Prostate gland (tissue), 2 donors: ENCODE measurements around the gene YTHDF1. TPM values are rescaled to one million over a fixed set of nuclear protein-coding genes. Genes with fewer than 3 reads are reported as not detected.

Experiments used
- DNase-seq: peaks from one replicate; pipeline ENCODE4 v3.0.0-alpha.2; 2019; ENCODE audit warnings: low spot score
- H3K27ac ChIP-seq, 2 donors: fragments of 200-600 bp; sonication (generic); 2 replicates each; pipeline ENCODE4 v1.5.1; 2017 to 2019
- H3K27me3 ChIP-seq: fragments of 200-600 bp; sonication (generic); replicated peaks from 2 replicates; pipeline ENCODE4 v1.5.1; 2019; ENCODE audit not compliant: insufficient read depth
- H3K36me3 ChIP-seq, 2 donors: fragments of 200-600 bp; sonication (generic); 1 replicate in 1 of 2; 2 replicates in 1 of 2; pipeline versions ENCODE4 v1.5.1 to v1.8.1; 2017 to 2019
- H3K4me1 ChIP-seq: fragments of 200-600 bp; sonication (generic); replicated peaks from 2 replicates; pipeline ENCODE4 v1.5.1; 2019
- H3K4me3 ChIP-seq, 2 donors: fragments of 200-600 bp; sonication (generic); 2 replicates each; pipeline ENCODE4 v1.5.1; 2017 to 2019
- H3K9me3 ChIP-seq: fragments of 200-600 bp; sonication (generic); 2 replicates; pipeline ENCODE4 v1.5.1; 2017
- POLR2A ChIP-seq: fragments of 450-650 bp; IDR thresholded peaks from one replicate; pipeline ENCODE4 v1.6.1; 2016; ENCODE audit warnings: antibody characterized with exemption, mild to moderate bottlenecking
- POLR2AphosphoS5 ChIP-seq: sonication (generic); formaldehyde crosslinking; IDR thresholded peaks from one replicate; pipeline ENCODE4 v1.6.1; 2017; ENCODE audit warnings: antibody characterized with exemption
- WGBS: methylation state at CpG from one replicate; pipeline ENCODE4 v1.1.5; 2018; 5-methylcytosine and 5-hydroxymethylcytosine counted together
- intact Hi-C: fragments of 100-400 bp; cut with DNase I; formaldehyde crosslinking; loops from one replicate; pipeline ENCODE4 v1.14.2; 2022
- total RNA-seq, 2 donors: library from RNA; depleted of rRNA; stranded (reverse); fragments of >200 nt; gene quantifications; one replicate each; pipeline ENCODE4 v1.1.0, GENCODE V29; 2016
- TF ChIP-seq, protein P1 (sequence below), 4 experiments: fragments of 200-600 bp in 2 of 4; fragments of 450-650 bp in 2 of 4; sonication (generic) in 2 of 4; IDR thresholded peaks; 1 replicate in 3 of 4; 2 replicates in 1 of 4; pipeline ENCODE4 v1.5.1; 2016 to 2019; ENCODE audit warnings: antibody characterized with exemption in 4 of 4, mild to moderate bottlenecking in 2 of 4, moderate library complexity in 2 of 4

Gene YTHDF1
- total RNA-seq, 2 donors from 2014 or later: 28.8 to 46.0 TPM

DNA sequence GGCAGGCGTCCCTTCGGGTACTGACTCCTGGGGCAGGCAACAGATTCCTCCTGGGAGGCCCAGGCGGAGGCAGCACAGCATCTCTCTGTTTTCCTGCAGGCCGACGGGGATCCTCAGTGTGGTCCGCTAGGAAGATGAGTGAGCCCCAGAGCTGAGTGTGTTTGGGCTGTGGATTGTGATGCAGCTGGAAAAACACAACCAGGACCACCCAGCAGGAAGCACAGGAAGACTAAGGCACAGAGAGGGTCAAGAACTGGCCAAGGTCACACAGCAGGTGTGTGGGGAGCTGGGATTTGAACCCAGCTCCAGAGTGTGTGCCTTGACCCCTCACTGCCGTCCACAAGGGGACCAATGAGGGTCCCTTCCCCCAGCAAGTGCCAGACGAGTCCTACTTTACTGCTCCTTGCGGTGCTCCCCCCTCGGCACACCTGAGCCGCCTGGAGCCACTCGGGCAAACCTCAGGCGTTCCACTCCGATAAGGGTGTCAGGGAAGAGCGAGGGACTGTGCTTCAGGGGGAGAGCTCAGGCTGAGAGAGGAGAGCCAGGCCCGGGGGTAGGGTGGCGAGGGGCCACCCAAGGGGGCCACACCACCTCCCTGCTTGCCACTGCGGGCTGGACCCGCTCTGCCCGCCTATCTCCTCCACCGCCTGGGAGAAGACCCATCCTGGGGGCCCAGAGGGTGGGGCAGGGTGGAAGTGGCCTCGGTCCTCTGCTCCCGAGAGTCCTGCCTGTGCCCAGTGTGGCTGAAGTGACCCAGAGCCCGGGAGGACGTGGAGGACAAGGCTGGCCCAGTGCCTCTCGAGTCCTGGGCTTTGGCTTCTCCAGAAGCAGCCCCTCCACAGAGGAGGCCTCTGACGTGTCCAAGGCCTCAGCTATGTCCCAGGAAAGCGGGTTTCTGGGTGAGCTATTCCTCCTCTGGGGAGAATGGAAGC lies 63.3 kb downstream of the YTHDF1 start:
- no peak for DNase-seq
- no peak overlapping the region for H3K4me3 ChIP-seq
- intact Hi-C loops: no loop called here
- peaks cover 21% of the 10 kb centered on the region for H3K27me3 ChIP-seq
- no peaks in the 10 kb centered on the region for H3K36me3 ChIP-seq
- 73% methylated on average over 28 of the region's 28 CpGs for WGBS
- no peaks in the 10 kb centered on the region for H3K9me3 ChIP-seq
- no peaks in the 10 kb centered on the region for H3K4me1 ChIP-seq
- TF ChIP-seq POLR2A (no peak), POLR2AphosphoS5 (no peak)
- TF ChIP-seq, protein P1, sequence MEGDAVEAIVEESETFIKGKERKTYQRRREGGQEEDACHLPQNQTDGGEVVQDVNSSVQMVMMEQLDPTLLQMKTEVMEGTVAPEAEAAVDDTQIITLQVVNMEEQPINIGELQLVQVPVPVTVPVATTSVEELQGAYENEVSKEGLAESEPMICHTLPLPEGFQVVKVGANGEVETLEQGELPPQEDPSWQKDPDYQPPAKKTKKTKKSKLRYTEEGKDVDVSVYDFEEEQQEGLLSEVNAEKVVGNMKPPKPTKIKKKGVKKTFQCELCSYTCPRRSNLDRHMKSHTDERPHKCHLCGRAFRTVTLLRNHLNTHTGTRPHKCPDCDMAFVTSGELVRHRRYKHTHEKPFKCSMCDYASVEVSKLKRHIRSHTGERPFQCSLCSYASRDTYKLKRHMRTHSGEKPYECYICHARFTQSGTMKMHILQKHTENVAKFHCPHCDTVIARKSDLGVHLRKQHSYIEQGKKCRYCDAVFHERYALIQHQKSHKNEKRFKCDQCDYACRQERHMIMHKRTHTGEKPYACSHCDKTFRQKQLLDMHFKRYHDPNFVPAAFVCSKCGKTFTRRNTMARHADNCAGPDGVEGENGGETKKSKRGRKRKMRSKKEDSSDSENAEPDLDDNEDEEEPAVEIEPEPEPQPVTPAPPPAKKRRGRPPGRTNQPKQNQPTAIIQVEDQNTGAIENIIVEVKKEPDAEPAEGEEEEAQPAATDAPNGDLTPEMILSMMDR (IDR thresholded peaks at IDR 0.05): no peak
- no peak overlapping the region for H3K27ac ChIP-seq

DNA sequence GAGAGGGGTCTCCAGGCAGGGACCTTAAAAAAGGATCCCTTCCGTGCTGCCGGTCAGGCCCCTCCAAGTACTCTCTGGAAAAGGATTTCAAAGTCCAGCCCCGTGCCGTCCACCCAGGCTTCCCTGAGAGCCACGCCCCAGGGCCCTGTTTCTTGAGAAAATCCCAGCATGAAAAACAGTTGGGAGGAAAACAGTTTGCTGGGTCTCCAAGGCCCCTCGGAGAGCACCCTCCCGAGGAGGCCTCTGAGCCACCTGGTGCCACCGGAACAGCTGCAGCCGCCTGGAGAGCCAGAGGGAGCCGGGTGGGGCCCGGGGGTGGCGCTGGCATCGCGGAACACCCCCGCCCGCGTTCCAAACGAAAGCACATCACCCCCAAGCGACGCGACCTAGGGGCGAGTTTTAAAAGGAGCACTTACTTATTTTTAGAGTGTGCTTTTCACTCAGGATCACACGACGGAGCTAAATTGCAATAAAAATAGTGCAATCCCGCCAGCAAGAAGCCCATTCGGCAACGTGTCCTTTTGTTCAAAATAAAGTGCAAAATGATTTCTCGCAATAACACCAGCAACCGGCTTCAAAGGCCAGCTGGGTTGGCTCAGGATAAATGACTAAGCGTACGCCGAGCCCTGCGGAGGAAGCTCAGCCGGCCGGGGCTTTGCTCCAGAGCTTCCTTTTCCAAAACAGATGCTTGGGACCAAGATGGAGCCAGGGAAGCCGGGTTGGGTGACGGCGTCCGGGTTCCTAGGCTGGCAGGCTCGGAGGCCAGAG lies 64.2 kb downstream of the YTHDF1 start:
- H3K4me3 ChIP-seq: no peak overlapping the region
- no peaks in the 10 kb centered on the region for H3K9me3 ChIP-seq
- DNase-seq: no peak
- no peak overlapping the region for H3K27ac ChIP-seq
- H3K36me3 ChIP-seq: no peaks in the 10 kb centered on the region
- no peaks in the 10 kb centered on the region for H3K4me1 ChIP-seq
- peaks cover 21% of the 10 kb centered on the region for H3K27me3 ChIP-seq
- no peak for TF ChIP-seq POLR2A
- no peak for TF ChIP-seq POLR2AphosphoS5
- TF ChIP-seq, protein P1 (IDR thresholded peaks at IDR 0.05): no peak
- intact Hi-C loops: no loop called here
- 44% methylated on average over 40 of the region's 40 CpGs for WGBS

DNA sequence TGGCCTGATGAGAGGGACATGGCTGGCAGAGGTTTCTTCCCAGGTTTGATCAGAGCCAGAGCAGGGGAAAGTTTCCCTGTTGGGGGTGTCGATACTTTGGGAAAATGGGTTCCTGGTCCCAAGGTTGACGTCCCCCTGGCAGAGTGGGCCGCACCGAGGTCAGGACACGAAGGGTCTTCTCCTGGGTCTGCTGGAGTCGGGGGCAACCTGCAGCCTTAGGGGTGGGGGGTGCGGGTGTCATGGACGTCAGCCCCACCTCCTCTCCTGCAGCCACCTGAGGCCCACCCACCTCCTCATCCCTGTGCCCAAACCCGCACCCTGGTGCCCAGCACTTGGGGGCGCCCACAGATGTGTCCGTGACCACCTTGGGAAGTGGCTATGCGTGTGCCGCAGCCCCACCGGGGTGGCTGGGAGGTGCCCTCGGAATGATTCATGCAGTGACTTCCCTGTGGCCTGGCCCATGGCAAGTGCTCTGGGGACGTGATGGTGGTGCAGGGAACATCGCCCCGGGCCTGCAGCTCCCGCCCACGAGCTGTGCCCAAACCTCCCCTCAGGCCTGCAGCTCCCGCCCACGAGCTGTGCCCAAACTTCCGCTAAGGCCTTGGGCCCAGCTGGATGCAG lies 64.9 kb downstream of the YTHDF1 start:
- intact Hi-C loops: no loop called here
- Histone ChIP-seq H3K27me3 (peaks cover 17% of the 10 kb centered on the region), H3K4me1 (no peaks in the 10 kb centered on the region), H3K27ac (no peak overlapping the region), H3K9me3 (no peaks in the 10 kb centered on the region), H3K4me3 (no peak overlapping the region), H3K36me3 (no peaks in the 10 kb centered on the region)
- no peak for DNase-seq
- TF ChIP-seq POLR2A: no peak
- TF ChIP-seq, protein P1 (IDR thresholded peaks at IDR 0.05): no peak
- no peak for TF ChIP-seq POLR2AphosphoS5
- 89% methylated on average over 17 of the region's 23 CpGs for WGBS

DNA sequence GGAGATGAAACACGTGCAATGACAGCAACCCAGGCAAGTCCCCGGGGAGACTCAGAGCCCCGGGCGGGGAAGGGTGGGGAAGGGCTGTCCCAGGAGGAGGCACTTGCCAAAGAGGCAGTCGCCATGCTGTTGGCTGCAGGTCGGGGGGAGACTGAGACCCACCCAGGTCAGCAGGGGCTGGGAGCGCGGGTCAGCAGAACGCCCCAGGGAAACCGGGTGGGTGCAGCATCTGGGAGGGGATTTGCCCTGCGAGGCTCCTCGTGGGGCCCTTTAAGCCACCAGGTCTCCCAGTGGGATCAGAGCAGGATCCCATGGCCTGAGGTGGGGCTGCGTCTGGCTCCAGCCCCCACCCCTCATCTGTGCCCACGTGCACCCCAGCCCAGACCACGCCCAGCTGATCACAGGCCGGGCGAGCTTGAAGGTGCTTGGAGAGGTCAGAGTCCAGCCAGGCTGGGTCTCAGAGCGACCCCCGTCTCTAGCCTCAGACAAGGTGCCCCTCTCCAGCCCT lies 65.5 kb downstream of the YTHDF1 start:
- intact Hi-C loops: no loop called here
- H3K36me3 ChIP-seq: no peaks in the 10 kb centered on the region
- no peak overlapping the region for H3K4me3 ChIP-seq
- peaks cover 16% of the 10 kb centered on the region for H3K27me3 ChIP-seq
- 77% methylated on average over 15 of the region's 19 CpGs for WGBS
- no peak for DNase-seq
- no peaks in the 10 kb centered on the region for H3K4me1 ChIP-seq
- no peaks in the 10 kb centered on the region for H3K9me3 ChIP-seq
- no peak overlapping the region for H3K27ac ChIP-seq
- TF ChIP-seq, protein P1 (IDR thresholded peaks at IDR 0.05): no peak
- no peak for TF ChIP-seq POLR2A
- no peak for TF ChIP-seq POLR2AphosphoS5
